HepG2 (cell line): ENCODE measurements around the gene PPP1R1B. TPM values are rescaled to one million over a fixed set of nuclear protein-coding genes. Genes with fewer than 3 reads are reported as not detected.

Experiments used
- CC2D1A ChIP-seq: sonication (generic); formaldehyde crosslinking; IDR thresholded peaks from 2 replicates; pipeline ENCODE4 v1.8.1; 2023; ENCODE audit warnings: mild to moderate bottlenecking, missing genetic modification reagents
- GABPB1 ChIP-seq: IDR thresholded peaks from 2 replicates; pipeline ENCODE4 v1.6.1; 2016; ENCODE audit warnings: mild to moderate bottlenecking, missing genetic modification reagents, moderate library complexity, missing compliant biosample characterization
- GFI1 ChIP-seq: sonication (generic); formaldehyde crosslinking; IDR thresholded peaks from 2 replicates; pipeline ENCODE4 v1.5.0; 2020; ENCODE audit warnings: missing genetic modification reagents, mild to moderate bottlenecking, borderline replicate concordance
- HOXA3 ChIP-seq: sonication (generic); formaldehyde crosslinking; IDR thresholded peaks from 2 replicates; pipeline ENCODE4 v1.5.0; 2020; ENCODE audit warnings: missing genetic modification reagents
- MEIS2 ChIP-seq: sonication (generic); formaldehyde crosslinking; IDR thresholded peaks from 2 replicates; pipeline ENCODE4 v1.9.0; 2021; ENCODE audit warnings: mild to moderate bottlenecking, missing genetic modification reagents
- MYC ChIP-seq: sonication (generic); formaldehyde crosslinking; IDR thresholded peaks from 2 replicates; pipeline ENCODE4 v1.9.0; 2021; ENCODE audit warnings: missing genetic modification reagents, borderline replicate concordance
- RFX3 ChIP-seq: IDR thresholded peaks from 2 replicates; pipeline ENCODE4 v1.6.1; 2016; ENCODE audit warnings: missing biosample characterization, missing genetic modification reagents
- SOX13 ChIP-seq, 3 experiments: fragments of 450-650 bp in 1 of 3; sonication (generic) in 1 of 3; formaldehyde crosslinking in 1 of 3; IDR thresholded peaks in 2 of 3; conservative IDR thresholded peaks in 1 of 3; 2 replicates each; pipeline versions ENCODE4 v1.5.0 to v1.6.1; 2016 to 2020; ENCODE audit warnings: antibody characterized with exemption in 1 of 3, mild to moderate bottlenecking in 1 of 3, missing compliant biosample characterization in 1 of 3, missing genetic modification reagents in 1 of 3, moderate library complexity in 1 of 3
- ZBTB21 ChIP-seq: sonication (generic); formaldehyde crosslinking; IDR thresholded peaks from 2 replicates; pipeline ENCODE4 v1.4.0; 2020; ENCODE audit warnings: missing genetic modification reagents
- ZNF207 ChIP-seq: fragments of 450-650 bp; IDR thresholded peaks from 2 replicates; pipeline ENCODE4 v1.6.1; 2016; ENCODE audit warnings: antibody characterized with exemption, borderline replicate concordance
- ZNF292 ChIP-seq: sonication (generic); formaldehyde crosslinking; IDR thresholded peaks from 2 replicates; pipeline ENCODE4 v1.8.1; 2022; ENCODE audit warnings: mild to moderate bottlenecking, low read depth, missing genetic modification reagents, borderline replicate concordance
- ZNF318 ChIP-seq: sonication (generic); formaldehyde crosslinking; IDR thresholded peaks from 2 replicates; pipeline ENCODE4 v1.4.0; 2020; ENCODE audit warnings: mild to moderate bottlenecking, missing genetic modification reagents
- polyA plus RNA-seq, 8 experiments: library from polyadenylated mRNA; depleted of rRNA in 3 of 8; stranded (reverse) in 7 of 8; unstranded in 1 of 8; fragments of >200 nt; fragmentation: Illumina TruSeq in 4 of 8; extraction: Trizol in 4 of 8; gene quantifications; 2 replicates each; pipeline versions ENCODE4 v1.2.1 to v1.2.3, GENCODE V29; 2011 to 2016; ENCODE audit warnings: low read depth in 4 of 8, missing spikeins in 1 of 8, mixed read lengths in 1 of 8; ENCODE audit not compliant: insufficient read depth in 1 of 8
- total RNA-seq, 5 experiments: library from RNA; depleted of rRNA; stranded (reverse); fragments of >200 nt; fragmentation: Illumina TruSeq; extraction: Trizol; gene quantifications; 2 replicates each; pipeline ENCODE4 v1.2.3, GENCODE V29; 2016; ENCODE audit warnings: low read depth in 1 of 5
- TF ChIP-seq, protein P1 (sequence below): IDR thresholded peaks from 2 replicates; pipeline ENCODE4 v1.6.1; 2016; ENCODE audit warnings: missing compliant biosample characterization, missing genetic modification reagents, borderline replicate concordance
- TF ChIP-seq, protein P2 (sequence below): sonication (generic); formaldehyde crosslinking; IDR thresholded peaks from 2 replicates; pipeline ENCODE4 v1.4.0; 2020; ENCODE audit warnings: missing genetic modification reagents
- TF ChIP-seq, protein P3 (sequence below): IDR thresholded peaks from 2 replicates; pipeline ENCODE4 v1.6.1; 2016

Gene PPP1R1B
- total and polyA plus RNA-seq, 2 of the 13 experiments (the other 11 are each of a cell fraction or from before 2014, with no cell fraction given): 0.08 TPM; not detected in 1

DNA sequence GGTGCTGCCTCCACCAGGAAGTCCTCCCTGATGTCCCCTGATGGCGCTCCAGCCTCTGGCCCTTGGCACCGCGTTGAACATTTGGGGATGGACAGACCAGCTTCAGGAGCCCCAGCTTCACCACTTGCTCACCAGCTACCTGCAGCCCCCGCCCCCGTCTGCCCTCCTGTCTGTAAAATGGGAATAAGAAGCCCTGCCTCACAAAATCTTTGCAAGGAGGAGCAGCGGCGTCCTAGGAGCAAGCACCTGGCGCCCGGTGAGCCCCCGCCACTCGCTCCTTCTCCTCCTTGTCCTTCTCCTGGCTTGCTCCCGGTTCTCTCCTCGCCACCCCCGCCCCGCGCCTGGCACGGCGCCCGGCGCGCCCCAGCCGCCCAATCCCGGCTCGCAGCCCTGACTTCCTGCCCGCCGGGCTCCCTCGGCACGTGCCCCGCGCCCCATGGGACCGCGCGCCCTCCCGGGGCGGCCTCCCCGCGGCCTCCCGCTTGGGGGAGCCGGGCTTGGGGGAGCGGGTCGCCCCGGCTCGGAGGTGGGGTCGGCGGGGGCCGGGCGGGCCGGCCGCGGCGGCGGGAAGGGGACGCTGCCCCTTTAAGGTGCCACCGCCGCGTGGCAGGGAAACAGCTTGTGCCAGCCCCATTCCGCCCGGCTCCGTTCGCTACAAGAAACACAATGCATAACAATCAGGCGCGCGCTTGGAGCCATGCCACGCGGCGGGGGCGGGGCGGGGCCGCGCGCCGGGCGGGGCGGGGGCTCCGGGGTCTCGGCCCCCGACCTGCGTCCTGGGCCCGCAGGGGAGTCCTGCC lies 9.1 kb upstream of the PPP1R1B start (continued):
- TF ChIP-seq ZNF207 (no peak), MYC (CRISPR knock-in tag) (peak; percentile 45; the same call in 1 of the 2 replicates), ZNF292 (CRISPR knock-in tag) (no peak), CC2D1A (CRISPR knock-in tag) (no peak), MEIS2 (0 out of 2 replicates have a peak, but pooled peaks have one; percentile 51), GABPB1 (CRISPR knock-in tag) (peak; percentile 57; the same call in 1 of the 2 replicates), ZBTB21 (CRISPR knock-in tag) (no peak), GFI1 (CRISPR knock-in tag) (no peak), ZNF318 (CRISPR knock-in tag) (no peak), SOX13 (IDR thresholded peaks at IDR 0.05) (no peak), SOX13 (CRISPR knock-in tag; conservative IDR thresholded peaks at IDR 0.05 in 1 of 2, IDR thresholded peaks at IDR 0.05 in 1 of 2) (no peak), RFX3 (CRISPR knock-in tag) (no peak), HOXA3 (CRISPR knock-in tag) (peak; percentile 32; the same call in 1 of the 2 replicates)
- TF ChIP-seq, protein P1, sequence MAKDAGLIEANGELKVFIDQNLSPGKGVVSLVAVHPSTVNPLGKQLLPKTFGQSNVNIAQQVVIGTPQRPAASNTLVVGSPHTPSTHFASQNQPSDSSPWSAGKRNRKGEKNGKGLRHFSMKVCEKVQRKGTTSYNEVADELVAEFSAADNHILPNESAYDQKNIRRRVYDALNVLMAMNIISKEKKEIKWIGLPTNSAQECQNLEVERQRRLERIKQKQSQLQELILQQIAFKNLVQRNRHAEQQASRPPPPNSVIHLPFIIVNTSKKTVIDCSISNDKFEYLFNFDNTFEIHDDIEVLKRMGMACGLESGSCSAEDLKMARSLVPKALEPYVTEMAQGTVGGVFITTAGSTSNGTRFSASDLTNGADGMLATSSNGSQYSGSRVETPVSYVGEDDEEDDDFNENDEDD (CRISPR knock-in tag): peak; percentile 77
- TF ChIP-seq, protein P2, sequence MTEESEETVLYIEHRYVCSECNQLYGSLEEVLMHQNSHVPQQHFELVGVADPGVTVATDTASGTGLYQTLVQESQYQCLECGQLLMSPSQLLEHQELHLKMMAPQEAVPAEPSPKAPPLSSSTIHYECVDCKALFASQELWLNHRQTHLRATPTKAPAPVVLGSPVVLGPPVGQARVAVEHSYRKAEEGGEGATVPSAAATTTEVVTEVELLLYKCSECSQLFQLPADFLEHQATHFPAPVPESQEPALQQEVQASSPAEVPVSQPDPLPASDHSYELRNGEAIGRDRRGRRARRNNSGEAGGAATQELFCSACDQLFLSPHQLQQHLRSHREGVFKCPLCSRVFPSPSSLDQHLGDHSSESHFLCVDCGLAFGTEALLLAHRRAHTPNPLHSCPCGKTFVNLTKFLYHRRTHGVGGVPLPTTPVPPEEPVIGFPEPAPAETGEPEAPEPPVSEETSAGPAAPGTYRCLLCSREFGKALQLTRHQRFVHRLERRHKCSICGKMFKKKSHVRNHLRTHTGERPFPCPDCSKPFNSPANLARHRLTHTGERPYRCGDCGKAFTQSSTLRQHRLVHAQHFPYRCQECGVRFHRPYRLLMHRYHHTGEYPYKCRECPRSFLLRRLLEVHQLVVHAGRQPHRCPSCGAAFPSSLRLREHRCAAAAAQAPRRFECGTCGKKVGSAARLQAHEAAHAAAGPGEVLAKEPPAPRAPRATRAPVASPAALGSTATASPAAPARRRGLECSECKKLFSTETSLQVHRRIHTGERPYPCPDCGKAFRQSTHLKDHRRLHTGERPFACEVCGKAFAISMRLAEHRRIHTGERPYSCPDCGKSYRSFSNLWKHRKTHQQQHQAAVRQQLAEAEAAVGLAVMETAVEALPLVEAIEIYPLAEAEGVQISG (CRISPR knock-in tag): peak; percentile 16; the same call in 1 of the 2 replicates
- TF ChIP-seq, protein P3, sequence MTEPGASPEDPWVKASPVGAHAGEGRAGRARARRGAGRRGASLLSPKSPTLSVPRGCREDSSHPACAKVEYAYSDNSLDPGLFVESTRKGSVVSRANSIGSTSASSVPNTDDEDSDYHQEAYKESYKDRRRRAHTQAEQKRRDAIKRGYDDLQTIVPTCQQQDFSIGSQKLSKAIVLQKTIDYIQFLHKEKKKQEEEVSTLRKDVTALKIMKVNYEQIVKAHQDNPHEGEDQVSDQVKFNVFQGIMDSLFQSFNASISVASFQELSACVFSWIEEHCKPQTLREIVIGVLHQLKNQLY (CRISPR knock-in tag): no peak
